ENCODE results near the gene PLCD3. TPM values are rescaled to one million over a fixed set of nuclear protein-coding genes. Genes with fewer than 3 reads are reported as not detected.

PLCD3 gene
- total and polyA plus RNA-seq, 2 of the 13 experiments (the other 11 are each of a cell fraction or from before 2014, with no cell fraction given): 11.3 to 39.1 TPM

- TF ChIP-seq, protein P1, sequence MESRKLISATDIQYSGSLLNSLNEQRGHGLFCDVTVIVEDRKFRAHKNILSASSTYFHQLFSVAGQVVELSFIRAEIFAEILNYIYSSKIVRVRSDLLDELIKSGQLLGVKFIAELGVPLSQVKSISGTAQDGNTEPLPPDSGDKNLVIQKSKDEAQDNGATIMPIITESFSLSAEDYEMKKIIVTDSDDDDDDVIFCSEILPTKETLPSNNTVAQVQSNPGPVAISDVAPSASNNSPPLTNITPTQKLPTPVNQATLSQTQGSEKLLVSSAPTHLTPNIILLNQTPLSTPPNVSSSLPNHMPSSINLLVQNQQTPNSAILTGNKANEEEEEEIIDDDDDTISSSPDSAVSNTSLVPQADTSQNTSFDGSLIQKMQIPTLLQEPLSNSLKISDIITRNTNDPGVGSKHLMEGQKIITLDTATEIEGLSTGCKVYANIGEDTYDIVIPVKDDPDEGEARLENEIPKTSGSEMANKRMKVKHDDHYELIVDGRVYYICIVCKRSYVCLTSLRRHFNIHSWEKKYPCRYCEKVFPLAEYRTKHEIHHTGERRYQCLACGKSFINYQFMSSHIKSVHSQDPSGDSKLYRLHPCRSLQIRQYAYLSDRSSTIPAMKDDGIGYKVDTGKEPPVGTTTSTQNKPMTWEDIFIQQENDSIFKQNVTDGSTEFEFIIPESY (CRISPR knock-in tag; IDR thresholded peaks at IDR 0.05): 0 out of 2 replicates have a peak, but pooled peaks have one; percentile 1
- TF ChIP-seq, protein P2, sequence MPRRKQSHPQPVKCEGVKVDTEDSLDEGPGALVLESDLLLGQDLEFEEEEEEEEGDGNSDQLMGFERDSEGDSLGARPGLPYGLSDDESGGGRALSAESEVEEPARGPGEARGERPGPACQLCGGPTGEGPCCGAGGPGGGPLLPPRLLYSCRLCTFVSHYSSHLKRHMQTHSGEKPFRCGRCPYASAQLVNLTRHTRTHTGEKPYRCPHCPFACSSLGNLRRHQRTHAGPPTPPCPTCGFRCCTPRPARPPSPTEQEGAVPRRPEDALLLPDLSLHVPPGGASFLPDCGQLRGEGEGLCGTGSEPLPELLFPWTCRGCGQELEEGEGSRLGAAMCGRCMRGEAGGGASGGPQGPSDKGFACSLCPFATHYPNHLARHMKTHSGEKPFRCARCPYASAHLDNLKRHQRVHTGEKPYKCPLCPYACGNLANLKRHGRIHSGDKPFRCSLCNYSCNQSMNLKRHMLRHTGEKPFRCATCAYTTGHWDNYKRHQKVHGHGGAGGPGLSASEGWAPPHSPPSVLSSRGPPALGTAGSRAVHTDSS (CRISPR knock-in tag; conservative IDR thresholded peaks at IDR 0.05): no peak
- TF ChIP-seq JUND (CRISPR knock-in tag; IDR thresholded peaks at IDR 0.05): no peak
- TF ChIP-seq HOXA9 (CRISPR knock-in tag; IDR thresholded peaks at IDR 0.05; ENCODE audit: borderline replicate concordance): no peak
Measured at GRCh38 chr17:45162025-45162687, 29.8 kb upstream of the PLCD3 start (continued).

- POLR2A ChIA-PET: interaction anchor here (0.5 to 24.3 kb wide), 35 partner anchors 7 to 386 kb away, joined by 3 to 2487 read pairs (median 6); partner anchors contain the start of genes ACBD4, EFTUD2, HEXIM1 and HEXIM2
- Histone ChIP-seq H3K4me2 (ENCODE audit: low read depth, low read length) (peak within 1 kb of the TSS; percentile 96), H3K9ac (ENCODE audit: insufficient read depth, low read depth, low read length) (peak within 1 kb of the TSS; percentile 100), H3K9me3 (ENCODE audit: low read length) (no peaks in the 10 kb centered on the region), H3K4me1 (ENCODE audit: insufficient read depth, low read length) (peaks cover 59% of the 10 kb centered on the region), H3K4me3 (replicated peaks in 1 of 3; ENCODE audit: insufficient read depth in 1 of 3, low read depth in 2 of 3, low read length in 3 of 3) (peak within 1 kb of the TSS; percentile 74 to 93 (median 92)), H3K79me2 (ENCODE audit: insufficient read depth, low read length) (peaks cover 32% of the 10 kb centered on the region), H2AFZ (ENCODE audit: low read length) (no peak within 1 kb of the TSS), H3K27ac (ENCODE audit: extremely low read length, insufficient read depth, low read length) (peak within 1 kb of the TSS; percentile 98), H3K27me3 (ENCODE audit: control insufficient read depth in 1 of 2, insufficient read depth in 2 of 2, low read length in 2 of 2) (no peaks in the 10 kb centered on the region; a peak in 1 of 5 replicates), H3K36me3 (replicated peaks in 1 of 2; ENCODE audit: control insufficient read depth in 1 of 2, insufficient read depth in 2 of 2, low read length in 2 of 2) (peaks cover 5 to 10% of the 10 kb centered on the region in 2 experiments; a peak in 4 of 5 replicates), H4K20me1 (ENCODE audit: insufficient read depth, low read length) (no peaks in the 10 kb centered on the region)
- CTCF ChIA-PET (ENCODE audit: low intra/inter-chr PET ratio, low total read pairs): interaction anchor here (1.6 to 5.6 kb wide), 5 partner anchors 10 to 36 kb away, joined by 3 to 39 read pairs (median 10); partner anchors contain the start of genes ACBD4 and HEXIM1
- intact Hi-C loops (cut with micrococcal nuclease; ENCODE audit: unreplicated experiment) (loop anchor here (1.0 to 2.0 kb wide), 4 partner anchors 9 to 35 kb away; partner anchors contain the start of gene HEXIM1), in situ Hi-C loops (cut with HindIII; ENCODE audit: extremely low pct_ligation_motif_present, low pct_unique_long_range_greater_than_20kb) (no loop called here)
- DNase-seq (ENCODE audit: low spot score) (peak; percentile 100), FAIRE-seq (peak; percentile 100), ATAC-seq (peak; percentile 92)
- WGBS (ENCODE audit: low lambda C conversion rate): under 1% methylated on average over 41 of the region's 53 CpGs
- BruUV-seq (replicated peaks): TSS peak; percentile 81
- peak; percentile 38; the same call in 1 of the 2 replicates for TF ChIP-seq ZNF24 (IDR thresholded peaks at IDR 0.05)
- TF ChIP-seq XRCC5 (optimal IDR thresholded peaks at IDR 0.05; ENCODE audit: low read length): peak; percentile 98
- TF ChIP-seq ISL2 (CRISPR knock-in tag; IDR thresholded peaks at IDR 0.05): peak; percentile 39
- TF ChIP-seq PTBP1 (IDR thresholded peaks at IDR 0.05; ENCODE audit: low read depth, low read length, poor library complexity, severe bottlenecking): no peak
- peak; percentile 97 for TF ChIP-seq HCFC1 (IDR thresholded peaks at IDR 0.05; ENCODE audit: low read depth, low read length)
- no peak for TF ChIP-seq ZNF431 (CRISPR knock-in tag; IDR thresholded peaks at IDR 0.05; ENCODE audit: borderline replicate concordance, low read depth)
- no peak; the same call in 1 of the 2 replicates for TF ChIP-seq ZSCAN25 (CRISPR knock-in tag; IDR thresholded peaks at IDR 0.05)
- TF ChIP-seq, protein P3, sequence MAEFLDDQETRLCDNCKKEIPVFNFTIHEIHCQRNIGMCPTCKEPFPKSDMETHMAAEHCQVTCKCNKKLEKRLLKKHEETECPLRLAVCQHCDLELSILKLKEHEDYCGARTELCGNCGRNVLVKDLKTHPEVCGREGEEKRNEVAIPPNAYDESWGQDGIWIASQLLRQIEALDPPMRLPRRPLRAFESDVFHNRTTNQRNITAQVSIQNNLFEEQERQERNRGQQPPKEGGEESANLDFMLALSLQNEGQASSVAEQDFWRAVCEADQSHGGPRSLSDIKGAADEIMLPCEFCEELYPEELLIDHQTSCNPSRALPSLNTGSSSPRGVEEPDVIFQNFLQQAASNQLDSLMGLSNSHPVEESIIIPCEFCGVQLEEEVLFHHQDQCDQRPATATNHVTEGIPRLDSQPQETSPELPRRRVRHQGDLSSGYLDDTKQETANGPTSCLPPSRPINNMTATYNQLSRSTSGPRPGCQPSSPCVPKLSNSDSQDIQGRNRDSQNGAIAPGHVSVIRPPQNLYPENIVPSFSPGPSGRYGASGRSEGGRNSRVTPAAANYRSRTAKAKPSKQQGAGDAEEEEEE (CRISPR knock-in tag; IDR thresholded peaks at IDR 0.05; ENCODE audit: borderline replicate concordance): no peak
Measured at GRCh38 chr17:45161288-45162024, 29.1 kb upstream of the PLCD3 start, which contains the start of gene HEXIM2. HEXIM2 (plus strand) TSS chr17:45161875; CDS start chr17:45162794, 919 bp downstream.
